ENCODE data around the gene CYP11A1. TPM values are rescaled to one million over a fixed set of nuclear protein-coding genes. Genes with fewer than 3 reads are reported as not detected.

The CYP11A1 gene
- total and polyA plus RNA-seq, 2 donors (not counting 1 experiment from before 2014, with no cell fraction given), result not detected

DNA sequence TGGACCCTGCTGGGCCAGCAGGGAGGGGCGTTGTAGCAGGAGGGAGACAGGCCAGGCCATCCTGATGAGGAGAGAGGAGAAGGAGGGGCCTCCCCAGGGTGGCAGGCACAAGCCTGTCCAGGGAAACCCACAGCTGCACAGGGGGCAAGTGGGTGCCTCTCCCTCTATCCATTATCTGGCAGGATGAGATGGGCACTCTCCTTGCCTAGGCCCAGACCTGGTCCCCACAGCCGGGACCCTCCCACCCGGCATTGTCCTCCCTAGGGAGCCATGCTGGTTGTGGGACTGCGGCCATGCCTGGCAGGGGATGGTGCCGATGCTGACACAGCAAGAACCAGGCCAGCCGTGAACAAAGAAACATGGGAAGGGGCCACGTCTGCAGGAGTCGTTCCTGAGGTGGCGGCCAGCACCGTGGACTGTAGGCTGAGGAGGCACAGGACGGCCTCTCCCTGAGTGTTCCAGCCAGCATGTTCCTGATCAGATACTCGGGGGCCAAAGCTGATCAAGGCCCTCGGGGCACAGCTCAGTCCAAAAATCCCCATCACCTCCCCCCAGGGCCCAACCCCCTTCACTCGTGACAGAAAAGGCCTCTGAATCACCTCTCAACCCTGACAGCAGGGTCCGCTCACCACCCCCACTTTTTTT lies 19.2 kb upstream of the CYP11A1 start:
- Histone ChIP-seq H3K4me2 (replicated peaks; ENCODE audit: low read depth, low read length, poor library complexity, severe bottlenecking) (peak overlapping the region; percentile 76), H3K27ac (ENCODE audit: low read length in 2 of 2) (peak overlapping the region; percentile 94 to 97), H3K79me2 (ENCODE audit: control insufficient read depth, insufficient read depth, low read length) (peaks cover 19% of the 10 kb centered on the region), H3K4me3 (ENCODE audit: control extremely low read depth in 1 of 5, extremely low read depth in 1 of 5, insufficient read depth in 1 of 5, low read depth in 2 of 5, low read length in 4 of 5) (no peak overlapping the region), H2AFZ (ENCODE audit: insufficient read depth, low read depth, low read length, poor library complexity, severe bottlenecking) (no peak overlapping the region), H4K20me1 (ENCODE audit: control insufficient read depth, insufficient read depth, low read length, poor library complexity, severe bottlenecking) (no peaks in the 10 kb centered on the region), H3K9me3 (ENCODE audit: control extremely low read depth in 1 of 3, control insufficient read depth in 2 of 3, insufficient read depth in 1 of 3, low read length in 2 of 3) (no peaks in the 10 kb centered on the region), H3K36me3 (replicated peaks in 1 of 2; ENCODE audit: control extremely low read depth in 1 of 2, control insufficient read depth in 1 of 2, extremely low read depth in 1 of 2, insufficient read depth in 2 of 2, low read length in 1 of 2) (no peaks in the 10 kb centered on the region), H3K4me1 (ENCODE audit: control insufficient read depth in 2 of 2, insufficient read depth in 2 of 2, low read length in 2 of 2) (peaks cover 70 to 89% of the 10 kb centered on the region in 2 donors), H3K27me3 (replicated peaks in 1 of 4; ENCODE audit: control extremely low read depth in 1 of 4, control insufficient read depth in 3 of 4, insufficient read depth in 4 of 4, low read length in 3 of 4) (no peaks in the 10 kb centered on the region), H3K9ac (ENCODE audit: low read length) (no peak overlapping the region)
- ChIA-PET POLR2A (interaction anchor here (0.6 to 4.0 kb wide), 4 partner anchors 9 to 932 kb away, joined by 4 to 64 read pairs (median 36); no protein-coding TSS in a partner anchor), CTCF (interaction anchor here (3.7 to 23.1 kb wide), 4 partner anchors 9 to 51 kb away, joined by 30 to 855 read pairs (median 101); partner anchors contain the start of gene SEMA7A)
- Mint-ChIP-seq H3K27ac (peak overlapping the region; percentile 98), H3K27me3 (no peaks in the 10 kb centered on the region), H3K4me3 (peak overlapping the region; percentile 39), H3K4me1 (peaks cover 84% of the 10 kb centered on the region), H3K9me3 (ENCODE audit: insufficient read depth) (no peaks in the 10 kb centered on the region)
- TF ChIP-seq, protein P1, sequence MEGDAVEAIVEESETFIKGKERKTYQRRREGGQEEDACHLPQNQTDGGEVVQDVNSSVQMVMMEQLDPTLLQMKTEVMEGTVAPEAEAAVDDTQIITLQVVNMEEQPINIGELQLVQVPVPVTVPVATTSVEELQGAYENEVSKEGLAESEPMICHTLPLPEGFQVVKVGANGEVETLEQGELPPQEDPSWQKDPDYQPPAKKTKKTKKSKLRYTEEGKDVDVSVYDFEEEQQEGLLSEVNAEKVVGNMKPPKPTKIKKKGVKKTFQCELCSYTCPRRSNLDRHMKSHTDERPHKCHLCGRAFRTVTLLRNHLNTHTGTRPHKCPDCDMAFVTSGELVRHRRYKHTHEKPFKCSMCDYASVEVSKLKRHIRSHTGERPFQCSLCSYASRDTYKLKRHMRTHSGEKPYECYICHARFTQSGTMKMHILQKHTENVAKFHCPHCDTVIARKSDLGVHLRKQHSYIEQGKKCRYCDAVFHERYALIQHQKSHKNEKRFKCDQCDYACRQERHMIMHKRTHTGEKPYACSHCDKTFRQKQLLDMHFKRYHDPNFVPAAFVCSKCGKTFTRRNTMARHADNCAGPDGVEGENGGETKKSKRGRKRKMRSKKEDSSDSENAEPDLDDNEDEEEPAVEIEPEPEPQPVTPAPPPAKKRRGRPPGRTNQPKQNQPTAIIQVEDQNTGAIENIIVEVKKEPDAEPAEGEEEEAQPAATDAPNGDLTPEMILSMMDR (IDR thresholded peaks at IDR 0.05), result no peak
- TF ChIP-seq EZH2 (IDR thresholded peaks at IDR 0.05; ENCODE audit: borderline replicate concordance, insufficient read depth, low read depth, low read length, poor library complexity, severe bottlenecking), result no peak
- DNase-seq (peak; percentile 38), ATAC-seq (ENCODE audit: low read depth) (no peak)
- WGBS (ENCODE audit: insufficient coverage), result 80% methylated on average over 12 of the region's 15 CpGs
- intact Hi-C loops (cut with micrococcal nuclease), result no loop called here

DNA sequence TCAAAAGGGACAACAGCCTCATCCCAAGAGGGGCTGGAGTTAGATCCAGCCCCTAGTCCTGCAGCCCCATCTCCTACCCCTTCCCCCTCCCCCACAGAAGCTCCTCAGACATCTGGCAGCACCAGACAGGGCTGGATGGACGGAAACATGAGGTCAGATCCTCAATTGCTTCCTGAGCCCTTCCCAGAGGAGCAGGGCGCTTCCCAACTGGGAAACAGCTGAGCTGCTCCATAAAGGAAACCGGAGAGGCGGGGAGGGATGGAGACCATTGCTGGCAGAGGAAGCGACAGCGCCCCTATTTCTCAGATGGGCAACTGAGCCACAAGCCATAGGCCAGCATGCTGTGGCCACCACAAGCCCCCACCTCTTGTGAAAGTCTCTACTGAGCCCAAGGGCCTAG lies 18.3 kb upstream of the CYP11A1 start:
- Mint-ChIP-seq H3K27me3 (no peaks in the 10 kb centered on the region), H3K4me3 (peak overlapping the region; percentile 82), H3K27ac (peak overlapping the region; percentile 98), H3K9me3 (ENCODE audit: insufficient read depth) (no peaks in the 10 kb centered on the region), H3K4me1 (peaks cover 75% of the 10 kb centered on the region)
- ChIA-PET CTCF (interaction anchor here (1.0 to 23.1 kb wide), 9 partner anchors 10 to 402 kb away, joined by 4 to 855 read pairs (median 11); partner anchors contain the start of gene SEMA7A), POLR2A (interaction anchor here (0.9 to 4.2 kb wide), 6 partner anchors 10 to 75 kb away, joined by 3 to 64 read pairs (median 34); partner anchors contain the start of genes SEMA7A and UBL7)
- no peaks in the 10 kb centered on the region for H3K9me3 ChIP-seq (ENCODE audit: control extremely low read depth in 1 of 3, control insufficient read depth in 2 of 3, insufficient read depth in 1 of 3, low read length in 2 of 3)
- H3K27me3 ChIP-seq (replicated peaks in 1 of 4; ENCODE audit: control extremely low read depth in 1 of 4, control insufficient read depth in 3 of 4, insufficient read depth in 4 of 4, low read length in 3 of 4), result no peaks in the 10 kb centered on the region
- TF ChIP-seq EZH2 (IDR thresholded peaks at IDR 0.05; ENCODE audit: borderline replicate concordance, insufficient read depth, low read depth, low read length, poor library complexity, severe bottlenecking), result no peak
- TF ChIP-seq, protein P1 (IDR thresholded peaks at IDR 0.05), result no peak
- peak overlapping the region; percentile 54 for H3K9ac ChIP-seq (ENCODE audit: low read length)
- no peak for ATAC-seq (ENCODE audit: low read depth)
- no peak for DNase-seq
- no peak overlapping the region for H2AFZ ChIP-seq (ENCODE audit: insufficient read depth, low read depth, low read length, poor library complexity, severe bottlenecking)
- H3K4me2 ChIP-seq (replicated peaks; ENCODE audit: low read depth, low read length, poor library complexity, severe bottlenecking), result peak overlapping the region; percentile 76
- H3K36me3 ChIP-seq (replicated peaks in 1 of 2; ENCODE audit: control extremely low read depth in 1 of 2, control insufficient read depth in 1 of 2, extremely low read depth in 1 of 2, insufficient read depth in 2 of 2, low read length in 1 of 2), result no peaks in the 10 kb centered on the region
- peaks cover 19% of the 10 kb centered on the region for H3K79me2 ChIP-seq (ENCODE audit: control insufficient read depth, insufficient read depth, low read length)
- no peaks in the 10 kb centered on the region for H4K20me1 ChIP-seq (ENCODE audit: control insufficient read depth, insufficient read depth, low read length, poor library complexity, severe bottlenecking)
- intact Hi-C loops (cut with micrococcal nuclease), result loop anchor here (1.0 kb wide), 2 partner anchors 11 to 18 kb away; no protein-coding TSS in a partner anchor
- peak overlapping the region in 1 of 5 experiments; percentile 42 for H3K4me3 ChIP-seq (ENCODE audit: control extremely low read depth in 1 of 5, extremely low read depth in 1 of 5, insufficient read depth in 1 of 5, low read depth in 2 of 5, low read length in 4 of 5)
- peaks cover 61 to 80% of the 10 kb centered on the region in 2 donors for H3K4me1 ChIP-seq (ENCODE audit: control insufficient read depth in 2 of 2, insufficient read depth in 2 of 2, low read length in 2 of 2)
- H3K27ac ChIP-seq (ENCODE audit: low read length in 2 of 2), result peak overlapping the region; percentile 94 to 97
- 90% methylated on average over 6 of the region's 6 CpGs for WGBS (ENCODE audit: insufficient coverage)

Measured in B cell (primary cell).